ENCODE results near the gene PKP4.

- TF ChIP-seq POLR2AphosphoS5 (IDR thresholded peaks at IDR 0.05) (no peak), CTCF (IDR thresholded peaks at IDR 0.05) (no peak)
These were observed 123.2 kb downstream of the PKP4 start for GRCh38 chr2:158579928-158580327.
